Keratinocyte (primary cell): ENCODE measurements around the gene ABCC3. TPM values are rescaled to one million over a fixed set of nuclear protein-coding genes. Genes with fewer than 3 reads are reported as not detected.

Experiments
- DNase-seq: peaks from one replicate; pipeline ENCODE4 v3.0.0-alpha.2; 2011; ENCODE audit warnings: low read depth, missing footprints, low spot score
- FAIRE-seq: peaks from 2 replicates; lab custom pipeline; 2011; peaks lifted over from hg19 to GRCh38; lab: Jason Lieb, UNC
- H2AFZ ChIP-seq: 2 replicates; pipeline ENCODE4 v1.6.0; 2012; ENCODE audit warnings: low read length, control low read depth, inconsistent platforms; ENCODE audit not compliant: control insufficient read depth
- H3K27ac ChIP-seq: 2 replicates; pipeline ENCODE4 v1.5.1; 2011; ENCODE audit warnings: low read length; ENCODE audit not compliant: control insufficient read depth, insufficient read depth
- H3K27me3 ChIP-seq: 3 replicates; pipeline ENCODE4 v1.6.0; 2011; ENCODE audit warnings: low read length; ENCODE audit not compliant: control insufficient read depth, insufficient read depth; ENCODE audit errors: extremely low read depth
- H3K36me3 ChIP-seq, 2 experiments: 2 replicates in 1 of 2; 3 replicates in 1 of 2; pipeline ENCODE4 v1.5.1; 2011; ENCODE audit warnings: low read length in 2 of 2, mild to moderate bottlenecking in 1 of 2; ENCODE audit not compliant: control insufficient read depth in 2 of 2, insufficient read depth in 2 of 2; ENCODE audit errors: extremely low read depth in 1 of 2
- H3K4me1 ChIP-seq: 3 replicates; pipeline ENCODE4 v1.5.1; 2011; ENCODE audit warnings: low read length; ENCODE audit not compliant: control insufficient read depth, insufficient read depth; ENCODE audit errors: extremely low read depth
- H3K4me2 ChIP-seq: 3 replicates; pipeline ENCODE4 v1.6.0; 2011; ENCODE audit warnings: low read depth, low read length; ENCODE audit not compliant: control insufficient read depth, insufficient read depth; ENCODE audit errors: extremely low read depth
- H3K4me3 ChIP-seq, 3 experiments: fragments of 200-600 bp in 1 of 3; sonication (generic) in 1 of 3; 2 replicates in 2 of 3; 3 replicates in 1 of 3; pipeline ENCODE4 v1.5.1; 2011 to 2016; ENCODE audit warnings: low read length in 3 of 3, mild to moderate bottlenecking in 3 of 3, control low read depth in 2 of 3, inconsistent platforms in 1 of 3, low read depth in 1 of 3, mixed read lengths in 1 of 3, mixed run types in 1 of 3, moderate library complexity in 1 of 3; ENCODE audit not compliant: control insufficient read depth in 2 of 3, insufficient read depth in 2 of 3; ENCODE audit errors: extremely low read depth in 1 of 3
- H3K79me2 ChIP-seq: 2 replicates; pipeline ENCODE4 v1.6.0; 2012; ENCODE audit warnings: low read length; ENCODE audit not compliant: control insufficient read depth, insufficient read depth
- H3K9ac ChIP-seq: 3 replicates; pipeline ENCODE4 v1.6.0; 2011; ENCODE audit warnings: low read length; ENCODE audit not compliant: control insufficient read depth, insufficient read depth; ENCODE audit errors: extremely low read depth
- H3K9me1 ChIP-seq: 3 replicates; pipeline ENCODE4 v1.6.0; 2011; ENCODE audit warnings: low read length; ENCODE audit not compliant: control insufficient read depth, insufficient read depth; ENCODE audit errors: extremely low read depth
- H3K9me3 ChIP-seq: 2 replicates; pipeline ENCODE4 v1.5.1; 2012; ENCODE audit warnings: low read depth, low read length; ENCODE audit not compliant: control insufficient read depth
- H4K20me1 ChIP-seq: 3 replicates; pipeline ENCODE4 v1.6.0; 2011; ENCODE audit warnings: low read length; ENCODE audit not compliant: control insufficient read depth, insufficient read depth; ENCODE audit errors: extremely low read depth
- CTCF ChIP-seq, 3 experiments: IDR thresholded peaks in 1 of 3; conservative IDR thresholded peaks in 1 of 3; optimal IDR thresholded peaks in 1 of 3; 2 replicates in 2 of 3; 3 replicates in 1 of 3; pipeline versions ENCODE3 to v1.5.1; 2011; ENCODE audit warnings: low read length in 3 of 3, mild to moderate bottlenecking in 3 of 3, moderate library complexity in 2 of 3, control low read depth in 1 of 3, inconsistent platforms in 1 of 3; ENCODE audit not compliant: insufficient read depth in 2 of 3; ENCODE audit errors: extremely low read depth in 1 of 3
- EZH2 ChIP-seq: IDR thresholded peaks from one replicate; pipeline ENCODE4 v1.6.1; 2012; ENCODE audit warnings: inconsistent platforms, mild to moderate bottlenecking, low read length, moderate library complexity
- dilution Hi-C: fragments of 300-500 bp; cut with MboI; formaldehyde crosslinking; loops from one replicate; pipeline ENCODE4 v1.7.0; 2020; ENCODE audit warnings: low sequenced_read_pairs; ENCODE audit not compliant: extremely low pct_ligation_motif_present
- polyA plus RNA-seq, 5 experiments: library from polyadenylated mRNA; depleted of rRNA in 3 of 5; stranded (reverse) in 3 of 5; stranded (forward) in 1 of 5; unstranded in 1 of 5; fragments of >200 nt; gene quantifications; 1 replicate in 1 of 5; 2 replicates in 3 of 5; 3 replicates in 1 of 5; pipeline versions ENCODE4 v1.2.1 to v1.2.3, GENCODE V29; 2011 to 2012; ENCODE audit warnings: missing spikeins in 2 of 5, low read depth in 1 of 5, low replicate concordance in 1 of 5

Gene ABCC3
- polyA plus RNA-seq, 1 donor (not counting 4 experiments of a cell fraction or from before 2014, with no cell fraction given): 41.7 TPM

- Histone ChIP-seq H3K9me1 (no peaks in the 10 kb centered on the region), H3K27me3 (peaks cover 10% of the 10 kb centered on the region), H4K20me1 (no peaks in the 10 kb centered on the region), H3K9me3 (no peaks in the 10 kb centered on the region), H3K4me3 (no peak overlapping the region), H3K27ac (no peak overlapping the region), H3K9ac (no peak overlapping the region), H3K4me1 (no peaks in the 10 kb centered on the region), H3K79me2 (no peaks in the 10 kb centered on the region), H2AFZ (no peak overlapping the region), H3K36me3 (no peaks in the 10 kb centered on the region), H3K4me2 (no peak overlapping the region)
- no peak for DNase-seq
- TF ChIP-seq EZH2: no peak
- no peak for TF ChIP-seq CTCF (optimal IDR thresholded peaks at IDR 0.05 in 1 of 3, IDR thresholded peaks at IDR 0.05 in 1 of 3, conservative IDR thresholded peaks at IDR 0.05 in 1 of 3; ENCODE audit: extremely low read depth in 1 of 3, insufficient read depth in 2 of 3, low read length in 3 of 3)
- no peak for FAIRE-seq
- dilution Hi-C loops: no loop called here
Measured at GRCh38 chr17:50627036-50627781, 7.5 kb upstream of the ABCC3 start.

GRCh38 chr17:50627782-50628601, 6.7 kb upstream of the ABCC3 start:
- Histone ChIP-seq H3K4me2 (no peak overlapping the region), H3K9me1 (no peaks in the 10 kb centered on the region), H3K9ac (no peak overlapping the region), H3K36me3 (no peaks in the 10 kb centered on the region), H2AFZ (no peak overlapping the region), H4K20me1 (no peaks in the 10 kb centered on the region), H3K79me2 (no peaks in the 10 kb centered on the region), H3K4me3 (no peak overlapping the region), H3K9me3 (no peaks in the 10 kb centered on the region), H3K27ac (no peak overlapping the region), H3K27me3 (peaks cover 10% of the 10 kb centered on the region), H3K4me1 (no peaks in the 10 kb centered on the region)
- FAIRE-seq (no peak), DNase-seq (no peak)
- dilution Hi-C loops: no loop called here
- no peak for TF ChIP-seq CTCF (optimal IDR thresholded peaks at IDR 0.05 in 1 of 3, IDR thresholded peaks at IDR 0.05 in 1 of 3, conservative IDR thresholded peaks at IDR 0.05 in 1 of 3; ENCODE audit: extremely low read depth in 1 of 3, insufficient read depth in 2 of 3, low read length in 3 of 3)
- no peak for TF ChIP-seq EZH2
